Coronary artery (tissue), 2 donors: Measurements from ENCODE around the gene NUTM2A.
"Not testable (repeated sequence)": the region's sequence is repeated elsewhere in the genome, so short reads cannot be mapped to it uniquely, and the experiment has no call there.

ENCODE experiments used
- DNase-seq: peaks from one replicate; pipeline ENCODE4 v3.0.0-alpha.2; 2017; ENCODE audit warnings: low spot score
- H3K27ac ChIP-seq, 2 donors: fragments of 200-600 bp; sonication (generic); one replicate each; pipeline ENCODE4 v1.5.1; 2016 to 2019
- H3K4me3 ChIP-seq: fragments of 200-600 bp; sonication (generic); 2 replicates; pipeline ENCODE4 v1.5.1; 2016; ENCODE audit warnings: mild to moderate bottlenecking, moderate library complexity

NUTM2A gene, protein sequence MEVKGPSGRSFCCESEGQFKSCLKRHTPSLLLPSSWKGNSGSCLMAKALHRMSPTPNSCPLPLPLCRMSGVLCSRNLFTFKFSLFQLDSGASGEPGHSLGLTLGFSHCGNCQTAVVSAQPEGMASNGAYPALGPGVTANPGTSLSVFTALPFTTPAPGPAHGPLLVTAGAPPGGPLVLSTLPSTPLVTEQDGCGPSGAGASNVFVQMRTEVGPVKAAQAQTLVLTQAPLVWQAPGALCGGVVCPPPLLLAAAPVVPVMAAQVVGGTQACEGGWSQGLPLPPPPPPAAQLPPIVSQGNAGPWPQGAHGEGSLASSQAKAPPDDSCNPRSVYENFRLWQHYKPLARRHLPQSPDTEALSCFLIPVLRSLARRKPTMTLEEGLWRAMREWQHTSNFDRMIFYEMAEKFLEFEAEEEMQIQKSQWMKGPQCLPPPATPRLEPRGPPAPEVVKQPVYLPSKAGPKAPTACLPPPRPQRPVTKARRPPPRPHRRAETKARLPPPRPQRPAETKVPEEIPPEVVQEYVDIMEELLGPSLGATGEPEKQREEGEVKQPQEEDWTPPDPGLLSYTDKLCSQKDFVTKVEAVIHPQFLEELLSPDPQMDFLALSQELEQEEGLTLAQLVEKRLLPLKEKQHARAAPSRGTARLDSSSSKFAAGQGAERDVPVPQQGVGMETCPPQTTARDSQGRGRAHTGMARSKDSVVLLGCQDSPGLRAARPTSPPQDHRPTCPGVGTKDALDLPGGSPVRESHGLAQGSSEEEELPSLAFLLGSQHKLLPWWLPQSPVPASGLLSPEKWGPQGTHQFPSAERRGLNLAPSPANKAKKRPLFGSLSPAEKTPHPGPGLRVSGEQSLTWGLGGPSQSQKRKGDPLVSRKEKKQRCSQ

DNA sequence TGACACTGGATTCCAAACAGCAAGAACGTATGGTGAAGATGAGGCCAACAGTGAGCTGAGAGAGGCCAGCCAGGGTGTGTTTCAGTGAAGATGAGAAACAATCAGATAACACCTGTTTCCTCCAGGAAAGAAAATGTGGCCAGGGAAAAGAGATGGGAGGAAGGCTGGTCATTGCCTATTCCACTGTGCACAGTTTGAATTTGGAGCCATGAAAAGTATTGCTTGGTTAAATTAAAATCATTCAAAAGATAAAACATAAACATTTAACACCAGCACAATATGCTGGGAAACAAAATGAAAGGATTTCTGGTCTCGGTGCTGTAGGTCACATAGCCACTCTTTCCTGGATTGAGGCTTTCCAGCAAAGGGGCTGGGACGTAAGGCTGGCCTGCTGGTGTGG, at the start of gene NUTM2A:
NUTM2A (plus strand) TSS at position 301 of the 400 bp plus-strand sequence. CDS start 383 bp downstream, outside the sequence.
- H3K27ac ChIP-seq, H3K4me3 ChIP-seq, DNase-seq: not testable (repeated sequence)

DNA sequence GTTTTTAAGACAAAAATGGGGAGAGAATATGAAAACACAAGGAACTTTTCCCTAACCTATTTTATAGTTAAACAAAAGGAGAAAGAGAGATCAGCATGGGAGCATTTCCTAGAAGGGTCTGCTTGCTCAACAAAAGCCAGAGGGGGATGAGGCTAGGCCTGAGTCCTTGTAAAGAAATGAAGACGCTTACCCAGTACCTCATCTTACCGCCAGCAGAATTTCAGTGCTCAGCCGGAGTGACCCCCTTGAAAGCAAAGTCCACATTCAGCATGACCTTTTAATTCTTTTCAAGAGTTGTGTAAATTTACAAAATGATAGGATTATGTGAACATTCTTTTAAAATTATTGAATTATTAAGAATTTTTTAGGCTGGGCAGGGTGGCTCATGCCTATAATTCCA, 47.7 kb upstream of the NUTM2A start:
- not testable (repeated sequence) for H3K27ac ChIP-seq, DNase-seq, H3K4me3 ChIP-seq

DNA sequence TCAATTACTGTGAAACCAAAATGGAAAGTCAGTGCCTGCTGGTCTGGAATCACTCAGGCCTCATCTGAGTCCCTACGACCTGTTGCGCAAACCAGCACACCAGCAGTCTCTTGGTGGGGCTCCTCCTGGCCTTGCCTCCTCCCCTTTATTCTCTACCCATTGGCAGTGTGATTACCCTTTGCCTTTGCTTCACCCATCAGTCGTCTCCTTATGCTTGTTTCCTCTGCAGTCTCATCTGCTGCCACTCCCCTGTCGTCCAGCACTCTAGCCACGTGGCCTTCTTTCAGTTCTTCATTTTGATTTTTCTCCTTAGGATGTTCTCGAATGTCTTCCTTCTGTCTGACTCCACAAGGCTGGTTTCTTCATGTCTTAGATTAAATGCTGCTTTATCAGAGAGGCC, 40.8 kb upstream of the NUTM2A start:
- not testable (repeated sequence) for H3K27ac ChIP-seq, DNase-seq, H3K4me3 ChIP-seq

DNA sequence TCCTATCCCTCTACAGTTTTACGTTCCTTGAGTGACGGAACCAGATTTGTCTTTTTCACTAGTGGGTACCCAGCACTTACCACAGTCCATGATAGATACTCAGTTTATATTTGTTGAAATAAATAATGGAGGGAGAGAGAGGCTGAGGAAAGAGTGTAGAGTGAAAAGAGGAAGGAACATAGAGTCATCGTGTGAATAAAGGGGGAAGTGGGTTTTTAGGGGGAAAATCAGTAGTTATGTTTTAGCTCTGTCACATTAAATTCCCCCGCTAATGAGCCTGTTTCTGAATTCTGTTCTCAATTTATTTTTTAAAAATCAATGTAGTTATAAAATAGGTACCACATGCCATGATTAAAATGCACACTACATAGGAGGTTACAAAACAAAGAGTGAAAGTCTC, 39.2 kb upstream of the NUTM2A start:
- H3K27ac ChIP-seq, H3K4me3 ChIP-seq: not testable (repeated sequence)

DNA sequence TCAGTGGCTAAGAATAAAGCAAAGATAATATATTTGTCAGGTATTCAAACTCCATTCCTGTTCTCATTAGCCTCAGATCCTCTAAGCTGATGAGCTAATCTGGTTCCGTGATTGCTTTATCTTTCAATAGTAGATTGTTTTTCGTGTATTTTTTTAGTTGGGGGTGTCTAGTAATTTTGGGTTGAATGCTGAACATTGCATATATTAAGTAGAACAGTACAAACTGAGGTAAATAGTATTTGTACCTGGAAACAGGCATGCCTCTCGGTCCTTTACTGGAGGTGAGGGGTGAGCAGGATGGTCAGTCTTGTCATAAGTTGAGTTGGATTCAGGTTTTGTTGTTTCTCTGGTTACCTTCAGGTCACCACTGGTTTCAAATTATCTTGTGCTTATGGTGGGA, 37.7 kb upstream of the NUTM2A start:
- not testable (repeated sequence) for H3K4me3 ChIP-seq, H3K27ac ChIP-seq, DNase-seq

More for the DNA sequence above, 39.2 kb upstream of the NUTM2A start:
- not testable (repeated sequence) for DNase-seq

DNA sequence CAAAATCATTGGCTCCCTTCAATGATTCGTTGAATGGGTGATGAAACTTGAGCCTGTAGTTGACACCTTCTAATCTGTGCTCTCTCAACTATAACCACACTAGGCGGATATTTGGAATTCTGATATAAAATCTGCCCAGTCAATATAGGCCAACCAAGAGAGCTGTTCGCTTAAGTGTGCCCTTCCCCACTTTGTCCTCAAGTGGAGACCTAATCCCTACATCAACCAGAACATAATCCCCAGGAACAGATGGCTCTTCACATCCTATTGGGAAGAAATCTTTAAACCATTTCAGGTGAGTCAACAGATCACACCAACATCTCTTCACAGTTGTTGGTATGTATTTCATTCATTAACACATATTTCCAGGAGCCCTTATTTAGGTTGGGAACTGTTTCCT, 33.4 kb upstream of the NUTM2A start:
- not testable (repeated sequence) for H3K27ac ChIP-seq, DNase-seq, H3K4me3 ChIP-seq

DNA sequence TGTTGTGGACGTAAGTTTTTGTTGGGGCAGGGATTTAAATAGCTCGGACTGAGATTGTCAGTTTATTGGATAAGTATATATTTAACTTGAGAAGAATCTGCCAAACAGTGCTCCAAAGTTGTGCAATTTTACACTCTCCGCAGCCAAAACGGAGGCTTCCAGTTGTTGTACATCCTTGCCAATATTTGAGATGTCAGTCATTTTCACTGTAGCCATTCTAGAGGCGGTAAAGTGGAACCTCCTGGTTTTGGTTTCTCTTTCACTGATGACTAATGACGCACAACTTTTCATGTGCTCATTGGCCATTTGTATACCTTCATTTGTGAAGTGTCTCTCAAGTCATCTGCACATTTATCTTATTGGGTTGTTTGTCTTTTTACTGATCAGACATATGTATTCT, 24.3 kb upstream of the NUTM2A start:
- peak overlapping the region in 1 of 2 donors; percentile 35 for H3K27ac ChIP-seq
- DNase-seq = not testable (repeated sequence)
- peak overlapping the region; percentile 52 for H3K4me3 ChIP-seq

DNA sequence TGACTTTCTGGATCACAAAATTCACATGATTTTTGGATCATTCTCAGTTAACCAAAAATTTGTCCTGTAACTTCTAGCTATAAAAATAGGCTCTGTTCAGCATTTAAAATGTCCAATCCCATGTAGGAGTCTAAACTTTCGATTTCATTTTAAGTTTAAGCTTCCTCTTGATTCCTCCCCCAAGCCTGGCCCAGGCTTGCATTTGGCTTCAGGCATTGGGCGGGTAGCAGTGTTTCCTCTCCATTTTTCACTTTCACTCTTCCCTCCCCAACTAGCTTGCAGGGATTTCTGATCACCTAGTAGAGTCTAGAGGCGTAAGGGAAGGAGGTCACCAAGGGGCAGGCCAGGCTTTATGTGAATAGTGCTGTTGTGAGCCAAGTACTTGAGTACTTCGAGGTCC, 20.4 kb upstream of the NUTM2A start:
- H3K4me3 ChIP-seq = peak overlapping the region; percentile 91
- H3K27ac ChIP-seq = peak overlapping the region in 1 of 2 donors; percentile 89
- DNase-seq = not testable (repeated sequence)

DNA sequence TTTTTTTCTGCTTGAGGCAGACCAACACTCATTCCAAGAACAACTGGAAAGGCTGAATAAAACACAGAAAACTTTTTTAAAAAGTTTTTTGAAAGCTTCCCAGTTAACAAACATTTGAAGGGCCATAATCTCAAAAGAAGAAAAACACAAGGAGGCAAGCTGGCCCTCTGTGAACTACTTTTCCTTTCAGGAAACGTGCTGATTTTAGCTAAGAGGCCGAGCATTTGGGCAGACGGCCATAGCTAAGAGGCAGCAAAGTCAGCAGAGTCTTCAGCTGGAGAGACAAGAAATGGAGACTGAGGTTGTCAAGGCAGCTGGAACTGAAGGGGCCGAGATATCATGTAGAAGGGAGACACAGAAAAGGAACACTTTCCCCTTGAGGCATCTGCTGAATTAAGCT, 18.3 kb upstream of the NUTM2A start:
- H3K4me3 ChIP-seq, DNase-seq: not testable (repeated sequence)
- peak overlapping the region in 1 of 2 donors; percentile 14 for H3K27ac ChIP-seq

DNA sequence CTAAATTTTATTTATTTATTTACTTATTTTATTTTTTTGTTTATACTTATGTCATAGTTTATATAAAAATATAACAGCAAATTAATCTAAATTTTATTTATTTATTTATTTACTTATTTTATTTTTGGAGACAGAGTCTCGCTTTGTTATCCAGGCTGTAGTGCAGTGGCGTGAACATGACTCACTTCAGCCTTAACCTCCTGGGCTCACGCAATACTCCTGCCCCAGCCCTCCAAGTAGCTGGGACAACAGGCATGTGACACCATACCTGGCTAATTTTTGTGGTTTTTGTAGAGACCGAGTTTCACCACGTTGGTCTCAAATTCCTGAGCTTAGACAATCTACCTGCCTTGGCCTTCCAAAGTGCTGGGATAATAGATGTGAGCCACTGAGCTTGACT, 14.9 kb upstream of the NUTM2A start:
- H3K4me3 ChIP-seq, H3K27ac ChIP-seq, DNase-seq: not testable (repeated sequence)

DNA sequence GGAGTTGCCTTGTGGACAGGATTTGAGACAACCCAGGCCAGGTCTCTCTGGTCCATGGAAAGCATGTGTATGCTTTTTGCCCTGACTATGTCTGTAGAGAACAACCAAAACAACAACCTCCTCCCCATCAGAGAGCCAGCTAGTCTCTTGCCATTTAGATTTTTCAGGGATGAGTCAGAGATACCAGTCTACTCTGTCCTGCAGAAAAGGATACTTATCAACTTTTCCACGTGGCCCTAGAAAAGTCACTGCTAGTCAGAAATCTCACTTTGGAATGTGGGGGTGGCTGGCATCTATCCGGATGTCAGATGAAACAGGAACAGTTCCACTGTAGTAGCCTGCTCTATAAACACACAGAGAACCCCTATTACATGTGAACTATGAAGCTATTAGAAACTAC, 13.4 kb upstream of the NUTM2A start:
- H3K27ac ChIP-seq, DNase-seq, H3K4me3 ChIP-seq: not testable (repeated sequence)

DNA sequence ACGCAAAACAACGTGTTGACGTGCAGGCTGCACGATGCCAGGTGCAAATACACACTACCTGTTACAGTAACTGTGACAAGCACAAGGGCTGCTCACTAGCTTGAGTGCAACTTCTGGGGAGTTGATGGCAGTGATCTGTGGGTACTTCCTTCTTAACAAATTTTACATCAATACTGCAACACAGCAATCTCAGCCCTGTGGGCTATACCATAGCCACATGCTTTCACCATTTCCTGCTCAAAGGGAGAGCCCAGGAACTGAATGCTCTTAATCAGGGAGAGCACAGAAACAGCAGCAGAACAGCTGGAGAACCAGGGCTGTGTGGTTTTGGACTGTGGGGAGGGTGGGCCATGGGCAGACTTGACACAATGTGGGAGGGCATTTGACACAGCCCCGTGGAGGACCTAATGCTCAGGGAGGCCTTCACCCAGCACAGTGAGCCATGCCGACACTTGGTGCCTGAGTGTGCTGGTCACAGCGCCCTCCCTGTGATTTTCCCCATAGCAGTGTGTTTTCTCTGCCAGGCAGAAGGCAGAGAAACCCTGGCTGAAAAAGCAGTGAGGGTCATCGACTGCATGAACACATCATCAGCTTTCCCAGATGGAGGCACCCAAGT, 12.0 kb upstream of the NUTM2A start:
- DNase-seq, H3K4me3 ChIP-seq: not testable (repeated sequence)
- H3K27ac ChIP-seq = peak overlapping the region in 1 of 2 donors; percentile 22

DNA sequence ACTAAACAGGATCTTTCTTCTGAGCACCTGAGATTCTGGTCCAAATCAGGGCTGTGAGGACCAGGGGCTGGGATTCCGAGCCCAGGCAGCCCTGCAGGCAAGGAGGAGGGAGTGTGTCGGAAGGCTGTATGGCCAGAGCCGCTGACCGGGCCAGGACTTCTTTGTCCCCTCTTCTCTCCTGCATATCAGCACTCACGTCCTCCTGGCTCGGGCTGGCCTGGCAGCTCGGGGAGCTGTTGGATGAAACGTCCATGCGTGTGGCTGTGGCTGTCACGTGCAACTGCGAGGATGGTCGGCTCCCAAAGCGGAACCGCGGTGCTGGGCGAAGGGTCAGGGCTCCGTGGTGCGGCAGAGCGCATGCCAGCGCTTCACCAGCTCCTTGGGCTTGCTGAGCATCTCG, 11.4 kb upstream of the NUTM2A start:
- DNase-seq, H3K27ac ChIP-seq: not testable (repeated sequence)

DNA sequence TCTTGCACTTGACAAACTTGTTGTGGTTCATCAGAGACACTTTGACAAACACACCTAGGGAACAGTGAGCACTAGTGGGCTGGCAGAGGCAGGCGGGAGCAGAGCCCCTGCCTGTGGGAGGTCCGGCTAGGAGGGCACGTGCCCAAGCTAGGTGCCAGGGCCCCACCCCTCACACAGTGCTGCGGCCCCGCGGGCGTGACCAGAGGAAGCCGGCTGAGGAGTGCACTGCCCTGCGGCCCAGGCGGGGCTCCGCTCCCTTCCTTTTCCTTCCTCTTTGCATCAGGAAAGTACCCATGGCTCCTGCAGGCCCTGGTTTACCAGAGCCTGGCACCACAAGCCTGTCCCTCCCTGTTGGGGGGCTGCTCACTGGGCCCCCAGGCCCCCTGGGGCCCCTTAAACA, 9.1 kb upstream of the NUTM2A start:
- DNase-seq, H3K27ac ChIP-seq, H3K4me3 ChIP-seq: not testable (repeated sequence)

More for the DNA sequence above, 11.4 kb upstream of the NUTM2A start:
- not testable (repeated sequence) for H3K4me3 ChIP-seq

DNA sequence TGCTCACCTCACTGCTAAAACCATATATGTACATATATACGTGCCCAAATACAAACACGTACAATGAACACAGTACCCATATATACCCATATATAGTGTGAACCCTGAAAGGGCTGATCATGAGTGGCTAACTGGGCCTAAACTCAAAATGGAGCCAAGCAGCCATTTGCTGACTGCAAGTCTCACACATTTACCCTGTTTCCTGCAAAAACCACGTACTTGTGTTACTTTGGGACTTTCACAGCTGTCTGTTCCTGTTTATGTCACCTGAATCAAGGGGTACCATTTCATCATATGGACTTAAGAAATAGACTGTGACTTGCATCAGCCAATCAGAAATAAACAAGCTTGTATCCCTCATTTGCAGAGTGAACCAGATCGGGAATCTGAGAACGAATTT, 5.9 kb upstream of the NUTM2A start:
- not testable (repeated sequence) for DNase-seq, H3K27ac ChIP-seq, H3K4me3 ChIP-seq

DNA sequence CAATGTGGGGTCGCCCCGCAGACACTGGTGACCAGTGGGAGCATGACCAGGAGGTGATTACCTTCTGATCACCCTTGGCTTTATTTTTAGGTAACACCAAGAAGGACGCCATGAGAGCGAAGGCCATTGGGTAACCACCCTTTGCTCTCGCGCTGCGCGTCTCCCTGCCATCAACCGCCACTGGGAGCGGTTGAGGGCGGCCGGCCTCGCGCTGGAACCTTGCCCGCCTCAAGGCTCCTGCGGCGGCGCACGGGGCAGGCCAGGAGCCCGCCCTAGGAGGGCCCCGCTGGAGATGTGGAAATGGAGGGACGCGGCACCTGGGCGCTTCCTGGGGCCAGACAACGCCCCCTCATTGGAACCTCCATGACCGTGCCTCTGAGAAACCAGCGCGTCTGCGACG, 2.5 kb upstream of the NUTM2A start:
- not testable (repeated sequence) for DNase-seq, H3K27ac ChIP-seq, H3K4me3 ChIP-seq

DNA sequence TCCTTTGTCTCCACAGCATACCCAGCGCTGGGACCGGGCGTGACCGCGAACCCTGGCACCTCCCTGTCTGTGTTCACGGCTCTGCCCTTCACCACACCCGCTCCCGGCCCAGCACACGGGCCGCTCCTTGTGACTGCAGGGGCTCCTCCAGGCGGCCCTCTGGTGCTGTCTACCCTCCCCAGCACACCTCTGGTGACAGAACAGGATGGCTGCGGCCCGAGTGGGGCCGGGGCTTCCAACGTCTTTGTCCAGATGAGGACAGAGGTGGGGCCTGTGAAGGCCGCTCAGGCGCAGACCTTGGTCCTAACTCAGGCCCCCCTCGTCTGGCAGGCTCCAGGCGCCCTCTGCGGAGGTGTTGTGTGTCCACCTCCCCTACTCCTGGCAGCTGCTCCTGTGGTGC, 3.0 kb downstream of the NUTM2A start:
- H3K4me3 ChIP-seq, H3K27ac ChIP-seq, DNase-seq: not testable (repeated sequence)

DNA sequence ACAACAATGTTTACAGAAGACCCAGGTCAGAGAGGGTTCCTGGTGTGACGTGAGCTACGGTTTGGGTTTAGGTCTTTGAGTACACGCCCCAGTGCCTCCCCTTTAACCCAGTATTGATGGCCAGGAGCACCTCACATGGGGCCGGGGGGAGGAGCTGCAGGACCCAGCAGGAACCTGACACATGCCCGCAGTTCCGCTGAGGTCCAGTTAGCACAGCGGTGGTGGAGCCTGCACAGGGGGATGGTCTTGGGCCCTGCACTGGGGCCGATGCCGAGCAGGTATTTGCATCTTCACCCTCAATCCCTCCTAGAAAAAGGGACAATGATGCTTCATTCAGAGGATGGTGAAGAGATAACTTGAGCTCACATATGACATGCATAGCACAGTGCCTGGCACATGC, 4.0 kb downstream of the NUTM2A start:
- H3K4me3 ChIP-seq, H3K27ac ChIP-seq: not testable (repeated sequence)
- peak; percentile 16 for DNase-seq

DNA sequence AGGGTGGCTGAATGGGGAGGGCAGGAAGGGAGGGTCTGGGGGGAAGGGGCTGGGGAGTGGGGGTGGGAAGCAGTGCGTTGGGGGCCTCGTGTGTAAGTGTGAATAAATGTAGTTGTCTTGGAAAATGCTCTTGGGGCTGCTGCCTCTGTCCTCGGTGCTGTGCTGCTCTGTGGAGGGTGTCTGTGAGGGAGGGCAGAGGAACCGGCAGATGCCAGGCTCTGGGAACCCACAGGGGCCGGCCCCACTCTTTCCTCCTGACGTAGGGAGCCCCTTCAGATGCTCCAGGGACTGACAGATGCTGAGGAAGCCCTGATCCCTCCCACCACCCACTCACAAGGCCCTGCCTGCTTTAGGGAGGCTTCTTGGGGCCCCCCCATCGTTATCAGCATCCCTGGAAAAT, 9.6 kb downstream of the NUTM2A start:
- not testable (repeated sequence) for H3K4me3 ChIP-seq, H3K27ac ChIP-seq, DNase-seq
